MM.1S (cell line): ENCODE data around the gene LYG2.

Source experiments
- EZH2 ChIP-seq: fragments of 300-600 bp; sonication (generic); optimal IDR thresholded peaks from 2 replicates; pipeline ENCODE3; 2017; ENCODE audit warnings: low read depth, mild to moderate bottlenecking, antibody characterized with exemption, low read length, mixed read lengths
- TF ChIP-seq, protein P1 (sequence below): fragments of 300-600 bp; sonication (generic); IDR thresholded peaks from 2 replicates; pipeline ENCODE4 v1.5.1; 2016; ENCODE audit warnings: antibody characterized with exemption, low read length, mixed read lengths

- TF ChIP-seq, protein P1, sequence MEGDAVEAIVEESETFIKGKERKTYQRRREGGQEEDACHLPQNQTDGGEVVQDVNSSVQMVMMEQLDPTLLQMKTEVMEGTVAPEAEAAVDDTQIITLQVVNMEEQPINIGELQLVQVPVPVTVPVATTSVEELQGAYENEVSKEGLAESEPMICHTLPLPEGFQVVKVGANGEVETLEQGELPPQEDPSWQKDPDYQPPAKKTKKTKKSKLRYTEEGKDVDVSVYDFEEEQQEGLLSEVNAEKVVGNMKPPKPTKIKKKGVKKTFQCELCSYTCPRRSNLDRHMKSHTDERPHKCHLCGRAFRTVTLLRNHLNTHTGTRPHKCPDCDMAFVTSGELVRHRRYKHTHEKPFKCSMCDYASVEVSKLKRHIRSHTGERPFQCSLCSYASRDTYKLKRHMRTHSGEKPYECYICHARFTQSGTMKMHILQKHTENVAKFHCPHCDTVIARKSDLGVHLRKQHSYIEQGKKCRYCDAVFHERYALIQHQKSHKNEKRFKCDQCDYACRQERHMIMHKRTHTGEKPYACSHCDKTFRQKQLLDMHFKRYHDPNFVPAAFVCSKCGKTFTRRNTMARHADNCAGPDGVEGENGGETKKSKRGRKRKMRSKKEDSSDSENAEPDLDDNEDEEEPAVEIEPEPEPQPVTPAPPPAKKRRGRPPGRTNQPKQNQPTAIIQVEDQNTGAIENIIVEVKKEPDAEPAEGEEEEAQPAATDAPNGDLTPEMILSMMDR: no peak
- no peak for TF ChIP-seq EZH2
These were observed 57.2 kb downstream of the LYG2 start for GRCh38 chr2:99198103-99198841.
